Activated CD4-positive, alpha-beta T cell treated with anti-CD3 and anti-CD28 coated beads, Interleukin-2, amount 50 U/mL, for 4 hours (primary cell): ENCODE measurements around the gene FNDC3B.

Experiments
- DNase-seq, 2 experiments: peaks; one replicate each; pipeline ENCODE4 v3.0.0-alpha.2; 2020

Gene FNDC3B

DNA sequence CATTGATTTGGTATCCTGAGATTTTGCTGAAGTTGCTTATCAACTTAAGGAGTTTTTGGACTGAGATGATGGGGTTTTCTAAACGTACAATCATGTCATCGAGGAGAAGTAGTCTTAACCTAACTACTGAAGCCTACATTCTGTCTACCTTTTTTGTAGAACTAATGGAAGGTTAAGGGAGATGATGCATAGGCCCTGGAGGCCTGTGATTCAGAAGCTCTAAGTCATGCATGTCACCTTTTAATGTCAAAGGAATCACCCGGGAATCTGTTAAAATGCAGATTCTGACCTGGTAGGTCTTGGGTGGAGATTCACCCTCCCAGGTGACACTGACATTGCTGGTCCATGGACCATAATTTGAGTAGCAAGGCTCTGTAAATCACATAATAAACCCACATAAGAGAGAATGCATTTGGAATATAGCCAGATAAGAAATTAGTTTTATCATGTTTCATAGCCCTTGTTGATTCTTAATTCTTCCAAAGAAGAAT is 344.0 kb downstream of the FNDC3B start:
- DNase-seq, result no peak

DNA sequence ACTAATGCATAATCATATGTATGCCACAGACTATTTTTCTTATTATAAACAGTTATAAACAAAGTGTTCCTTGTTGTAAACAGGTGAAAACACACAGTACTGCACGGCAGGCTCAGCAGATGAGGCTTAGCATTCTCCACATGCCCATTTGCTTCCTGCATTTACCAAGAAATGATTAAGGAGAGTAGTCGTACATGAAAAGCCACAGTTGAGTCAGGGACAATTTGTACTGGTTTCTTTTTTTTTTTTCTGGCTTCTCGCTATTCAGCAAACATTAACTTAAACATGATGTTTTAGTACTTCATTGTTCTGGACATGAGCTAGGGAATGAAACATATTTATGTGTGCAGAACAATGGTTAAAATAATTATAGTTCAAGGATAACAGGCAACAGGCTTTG is 345.5 kb downstream of the FNDC3B start:
- DNase-seq, result no peak

DNA sequence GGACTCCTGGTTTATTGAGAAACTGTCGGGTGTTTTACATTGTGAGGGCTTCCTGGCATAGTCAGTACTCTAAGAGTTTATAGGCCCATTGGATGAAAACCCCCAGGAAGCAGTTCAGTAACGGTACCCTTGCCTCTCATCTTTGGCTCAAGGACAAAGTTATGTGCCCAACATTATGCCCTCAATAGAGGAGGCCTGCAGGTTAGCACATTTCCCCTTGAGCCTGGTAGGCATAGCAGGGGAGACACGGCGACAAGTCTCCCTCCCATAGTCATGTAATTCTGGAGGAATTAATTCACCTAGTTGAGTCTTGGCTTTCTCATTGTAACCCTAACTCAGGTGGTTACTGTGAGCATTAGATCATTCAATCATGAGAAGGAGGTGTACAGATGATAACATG is 348.4 kb downstream of the FNDC3B start:
- DNase-seq, result no peak

DNA sequence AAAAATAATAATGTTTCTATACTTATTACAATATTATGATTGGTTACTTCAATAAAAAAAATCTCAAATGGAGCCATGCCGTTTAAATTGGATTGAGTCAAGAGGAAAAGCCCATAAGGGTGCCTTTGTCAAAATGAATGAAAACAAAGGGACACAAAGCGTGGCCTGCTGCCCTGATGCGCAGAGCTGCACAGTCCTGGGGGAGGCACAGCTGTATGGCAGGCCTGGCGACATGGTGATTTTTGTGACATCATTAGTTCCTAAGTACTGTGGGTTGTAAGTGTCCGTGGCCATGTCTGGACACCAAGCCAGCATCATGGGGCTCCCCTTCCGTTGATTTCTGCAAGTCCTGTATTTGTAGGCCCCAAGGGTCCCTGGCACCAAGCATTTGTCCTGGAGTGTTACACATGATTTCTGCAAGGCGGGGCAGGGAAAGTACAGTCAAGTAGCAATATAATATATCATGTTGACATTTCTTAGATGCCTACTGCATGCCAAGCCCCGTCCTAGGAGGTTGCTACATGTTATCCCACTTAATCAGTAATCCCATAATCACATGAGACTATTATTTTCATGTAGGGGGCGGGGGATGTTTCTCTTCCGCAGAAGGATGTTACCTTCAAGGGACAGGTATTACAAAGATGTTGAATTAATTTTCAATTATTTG is 349.2 kb downstream of the FNDC3B start:
- DNase-seq, result no peak

DNA sequence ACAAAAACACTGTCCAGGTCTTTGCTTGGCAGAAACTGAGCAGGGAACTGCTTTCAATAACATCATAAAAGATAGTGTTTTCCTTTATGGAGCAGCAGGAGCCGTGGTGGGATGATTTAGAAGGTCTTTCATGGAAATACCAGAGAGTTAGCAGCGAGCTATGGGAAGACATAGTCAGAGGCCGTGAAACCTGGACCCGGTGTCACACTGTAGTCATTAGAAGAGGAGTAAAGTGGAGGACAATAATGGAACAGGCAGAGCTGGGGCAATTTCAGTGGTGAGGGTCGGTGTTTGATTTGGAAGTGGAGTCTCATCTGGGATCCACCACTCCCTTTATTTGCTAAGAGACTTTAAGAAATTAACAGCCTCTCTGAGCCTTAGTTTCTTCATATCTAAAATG is 351.4 kb downstream of the FNDC3B start:
- no peak for DNase-seq

DNA sequence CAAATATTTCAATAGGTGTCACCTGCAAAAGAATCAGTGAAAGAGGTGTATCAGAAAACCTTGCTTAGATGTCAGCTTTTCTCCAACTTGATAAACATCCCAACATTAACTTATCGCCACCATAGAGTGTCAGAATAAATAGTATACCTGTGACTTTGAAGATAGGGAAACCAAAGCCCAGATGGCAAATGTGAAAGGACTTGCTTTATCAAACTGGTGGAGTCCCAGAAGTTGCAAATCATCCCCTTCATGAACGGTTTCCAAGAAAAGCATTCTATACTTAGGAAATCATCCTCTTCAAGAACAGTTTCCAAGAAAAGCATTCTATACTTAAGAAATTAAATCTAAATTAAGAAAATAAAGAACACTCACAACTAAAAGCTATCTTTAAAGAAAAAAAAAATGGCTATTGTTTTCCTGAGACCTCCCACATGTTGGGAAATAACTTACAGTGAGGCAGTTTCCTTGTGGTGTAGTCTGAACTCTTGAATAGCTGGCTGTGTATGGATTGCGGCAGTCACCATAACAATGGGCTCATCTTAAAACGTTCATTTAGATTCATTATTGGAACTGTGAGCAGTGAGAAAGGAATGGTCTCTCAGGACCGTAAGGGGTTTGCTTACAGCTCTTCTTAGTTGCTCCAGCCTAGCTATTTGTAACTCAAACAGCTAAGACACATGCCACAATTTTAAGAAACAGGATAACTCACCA is 352.4 kb downstream of the FNDC3B start:
- DNase-seq, result no peak

DNA sequence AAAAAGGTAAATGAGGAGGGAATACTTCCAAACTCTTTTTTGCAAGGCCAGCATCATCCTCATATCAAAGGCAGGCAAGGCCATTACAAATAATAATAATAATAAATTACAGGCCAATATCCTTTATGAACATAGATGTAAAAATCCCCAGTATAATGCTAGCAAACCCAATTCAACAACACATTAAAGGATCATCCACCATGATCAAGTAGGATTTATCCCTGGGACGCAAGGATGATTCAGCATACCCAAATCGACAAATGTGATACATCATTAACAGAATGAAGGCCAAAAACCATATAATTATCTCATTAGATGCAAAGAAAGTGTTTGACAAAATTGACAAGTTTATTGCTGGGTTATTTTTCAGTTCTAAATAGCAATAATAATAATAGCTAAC is 355.3 kb downstream of the FNDC3B start:
- no peak for DNase-seq

DNA sequence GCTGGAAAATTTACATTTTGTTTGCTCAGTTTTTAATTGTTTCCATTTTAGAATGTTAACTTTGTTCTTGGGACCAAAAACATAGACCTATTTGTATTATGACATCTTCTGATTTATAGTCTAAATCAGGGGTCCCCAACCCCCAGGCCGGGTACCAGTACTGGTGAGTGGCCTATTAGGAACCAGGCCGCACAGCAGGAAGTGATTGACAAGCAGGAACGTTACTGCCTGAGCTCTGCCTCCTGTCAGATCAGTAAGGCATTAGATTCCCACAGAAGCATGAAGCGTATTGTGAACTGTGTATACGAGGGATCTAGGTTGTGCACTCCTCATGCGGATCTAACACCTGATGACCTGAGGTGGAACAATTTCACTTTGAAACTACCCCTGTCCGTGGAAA is 357.0 kb downstream of the FNDC3B start:
- no peak for DNase-seq

DNA sequence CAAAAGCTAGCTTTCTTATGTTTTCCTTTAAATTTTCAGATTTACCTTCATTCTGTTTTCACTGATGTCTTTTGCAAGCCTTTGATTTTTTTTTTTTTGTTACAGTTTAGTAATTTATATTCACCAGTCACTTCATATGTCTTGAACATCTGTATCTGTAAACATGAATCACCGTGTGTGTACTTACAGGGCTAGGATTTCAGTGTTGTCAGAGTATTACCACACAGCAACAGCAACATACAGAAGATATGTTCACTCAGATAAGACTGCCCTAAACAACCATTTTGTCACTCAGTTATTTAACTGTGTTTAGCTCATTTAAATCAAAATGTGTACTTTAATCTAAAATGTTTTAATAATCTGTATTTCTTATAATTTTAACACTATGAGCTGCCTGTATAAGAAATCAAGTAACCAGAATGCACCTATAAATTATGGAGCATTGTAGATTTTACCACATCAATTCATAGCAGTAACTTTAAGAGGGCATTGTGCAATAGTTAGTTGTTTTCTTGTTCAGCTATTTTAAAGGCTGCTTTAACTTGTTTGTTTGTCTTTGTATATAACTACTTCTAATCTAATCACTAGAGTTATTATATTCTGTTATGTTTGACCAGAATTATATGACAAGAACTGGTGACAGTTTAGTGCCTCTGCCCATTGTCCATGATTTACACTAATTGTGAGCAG is 358.5 kb downstream of the FNDC3B start:
- no peak for DNase-seq

DNA sequence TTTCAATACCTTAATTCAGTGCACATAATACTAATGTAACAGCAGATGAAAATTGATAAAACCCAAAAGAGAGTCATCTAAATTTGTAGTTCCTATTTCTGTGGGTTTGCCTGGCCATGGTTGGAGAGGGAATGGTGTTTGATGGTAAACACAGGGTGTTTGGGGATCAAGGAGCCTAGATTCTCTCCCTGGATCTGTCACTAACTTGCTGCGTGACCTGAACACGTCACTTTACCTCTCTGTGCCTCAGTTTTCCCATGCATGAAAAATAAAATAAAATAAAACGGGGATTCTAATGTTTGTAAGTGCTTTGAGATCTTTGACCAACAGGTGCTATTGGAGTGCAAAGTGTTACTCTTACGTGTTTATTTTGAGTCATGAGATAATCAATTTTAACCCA is 359.1 kb downstream of the FNDC3B start:
- DNase-seq, result no peak

DNA sequence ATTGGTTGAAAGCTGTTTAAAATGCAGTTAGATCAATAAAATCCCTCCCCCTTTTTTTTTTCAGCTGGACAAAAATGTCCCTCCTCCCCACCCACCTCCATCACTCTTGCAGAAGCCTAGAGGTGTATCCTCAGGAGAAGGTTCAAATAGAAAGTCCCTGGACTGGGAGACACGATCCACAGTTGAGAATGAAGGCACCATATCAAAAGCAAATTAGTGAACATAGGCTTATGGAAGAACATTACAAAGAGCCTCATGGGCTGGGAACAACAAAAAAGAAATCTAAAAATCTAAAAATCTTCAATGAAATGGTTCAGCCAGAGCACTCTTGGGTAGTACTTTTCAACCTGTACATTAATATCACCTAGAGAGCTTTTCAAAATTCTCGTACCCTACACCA is 362.7 kb downstream of the FNDC3B start:
- no peak for DNase-seq

DNA sequence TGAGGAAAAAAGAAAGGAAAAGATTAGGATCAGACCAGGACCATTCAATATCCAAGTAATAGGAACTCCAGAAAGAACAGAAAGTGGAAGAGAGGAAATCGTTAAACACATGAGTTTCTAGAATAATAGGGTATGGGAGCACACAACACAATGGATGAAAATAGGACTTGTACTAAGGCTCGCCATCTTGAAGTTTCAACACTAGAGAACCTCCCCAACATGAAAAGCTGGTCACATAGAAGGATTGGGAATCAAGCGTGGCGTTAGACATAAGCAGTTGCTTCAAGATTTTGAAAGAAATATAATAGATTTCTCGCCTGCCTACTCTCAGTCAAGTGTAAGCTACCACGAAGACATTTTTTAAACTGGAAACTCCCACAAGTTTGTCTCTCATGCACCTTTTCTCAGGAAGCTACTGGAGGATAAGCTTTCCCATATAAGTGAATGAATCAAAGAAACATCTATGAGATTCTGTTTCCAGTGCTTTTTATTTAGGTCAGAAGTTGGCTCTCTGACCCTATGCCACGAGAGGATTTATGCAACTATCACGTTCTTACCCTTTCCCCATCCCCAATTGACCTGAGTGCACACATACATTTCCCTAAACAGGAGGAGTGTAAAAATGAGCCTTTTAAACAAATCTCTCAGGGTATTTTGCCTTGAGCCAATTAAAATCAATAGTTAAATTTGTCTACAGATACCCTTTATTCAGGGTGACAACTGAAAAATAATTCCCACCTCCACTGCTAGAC is 363.7 kb downstream of the FNDC3B start:
- no peak for DNase-seq

DNA sequence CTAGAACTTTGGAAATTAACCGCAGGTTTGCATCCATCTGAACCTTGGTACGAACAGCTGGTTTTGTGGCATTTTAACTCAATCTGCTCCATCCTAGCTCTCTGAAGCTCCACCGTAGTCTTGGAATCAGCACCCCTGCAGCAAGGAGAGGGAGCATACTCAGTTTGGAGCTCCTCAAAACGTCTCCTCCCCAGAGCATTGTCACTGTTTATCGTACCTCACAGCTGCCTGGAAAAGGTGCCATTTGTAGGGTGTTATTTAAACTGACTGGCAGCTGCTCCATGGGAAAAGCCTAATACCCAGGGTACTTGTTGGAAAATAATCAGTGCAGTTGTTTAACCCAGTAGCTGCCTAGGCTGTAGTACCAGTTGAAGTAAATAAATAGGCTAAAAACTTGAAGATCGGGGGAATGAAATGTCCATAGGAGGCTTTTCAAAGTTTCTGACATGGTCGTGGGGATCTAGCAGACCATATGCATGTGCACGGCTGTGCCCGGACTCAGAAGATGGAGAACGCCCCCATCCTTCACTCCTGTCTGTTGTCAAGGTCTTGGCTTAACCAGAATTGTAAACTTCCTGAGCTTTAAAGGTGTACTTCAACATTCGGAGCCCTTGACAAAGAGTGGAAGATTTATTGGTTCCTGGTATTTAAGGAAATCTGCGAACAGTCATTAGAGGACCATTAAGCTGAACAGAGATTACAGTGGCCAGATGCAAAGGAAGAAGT is 365.0 kb downstream of the FNDC3B start:
- DNase-seq, result no peak

DNA sequence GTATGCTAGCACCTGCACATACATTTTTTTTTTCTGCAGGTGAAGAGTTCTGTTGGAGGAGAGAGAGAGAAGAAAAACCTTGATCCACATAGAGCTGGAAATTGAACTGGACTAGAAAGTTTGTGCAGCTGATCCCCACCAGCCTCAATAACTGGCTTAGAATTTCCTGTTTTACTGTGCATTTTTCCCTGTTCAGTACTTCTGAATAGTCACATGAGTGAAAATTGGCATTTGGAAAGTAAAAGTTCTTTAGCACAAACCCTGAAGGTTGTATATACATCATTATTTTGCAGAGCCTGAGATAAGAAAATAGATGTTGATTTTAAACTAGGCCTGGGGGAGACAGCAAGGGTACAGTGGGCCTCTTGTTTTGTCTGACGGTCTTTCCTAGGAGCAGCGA is 366.5 kb downstream of the FNDC3B start:
- no peak for DNase-seq

DNA sequence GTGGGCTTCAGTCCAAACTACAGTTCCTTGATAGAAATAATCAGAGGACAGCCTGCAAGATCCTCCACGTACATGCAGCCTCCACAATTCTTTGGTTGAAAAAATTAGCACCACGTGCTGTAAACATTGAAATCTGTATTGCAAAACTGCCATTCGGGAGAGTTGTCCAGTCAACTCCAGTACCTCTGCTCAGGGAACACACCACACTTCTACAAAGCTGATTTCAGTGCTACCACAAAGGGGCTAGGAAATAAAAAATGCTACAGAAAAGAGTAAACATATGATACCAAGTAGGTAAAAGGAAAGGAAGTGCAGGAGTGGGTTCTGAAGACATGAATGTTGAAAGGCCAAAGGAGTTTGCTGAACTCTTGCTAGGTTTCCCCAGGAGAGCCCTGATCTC is 368.5 kb downstream of the FNDC3B start:
- DNase-seq, result no peak

DNA sequence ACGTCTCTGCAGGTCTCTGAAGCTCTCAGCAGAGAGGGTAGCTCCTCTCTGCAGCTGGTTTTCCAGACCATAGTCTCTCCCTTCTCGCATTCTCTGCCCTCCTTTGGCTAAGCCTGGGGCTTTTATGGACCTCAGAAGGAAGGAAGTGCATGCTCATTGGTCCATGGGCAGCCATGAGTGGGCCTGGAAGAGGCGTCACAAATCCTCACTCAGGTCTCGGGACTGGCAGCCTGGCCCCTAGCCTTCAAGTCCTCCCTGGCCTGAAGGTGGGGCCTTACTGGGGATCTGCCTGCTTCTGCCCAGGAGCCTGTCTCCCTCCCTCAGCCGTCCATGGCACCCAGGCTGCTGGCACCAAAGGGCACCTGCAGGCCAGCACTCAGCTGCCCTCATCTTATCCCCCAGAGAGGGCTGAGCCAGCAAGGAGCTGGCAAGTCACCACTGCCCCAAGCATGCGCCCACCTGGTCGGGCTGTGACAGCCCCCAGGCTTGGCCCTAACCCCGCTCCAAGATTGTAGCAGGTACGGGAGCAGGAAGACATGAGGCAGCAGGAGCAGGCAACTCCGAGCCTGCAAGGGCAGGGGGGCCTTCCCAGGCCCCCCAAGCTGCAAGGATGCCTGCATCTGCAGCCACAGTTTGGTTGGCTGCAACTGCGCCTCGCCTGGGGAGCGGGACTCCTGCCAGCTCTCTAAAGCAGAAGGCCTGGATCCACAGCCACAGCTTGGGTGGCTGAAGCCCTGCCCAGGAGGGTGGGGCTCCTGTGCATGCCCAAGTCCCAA is 371.5 kb downstream of the FNDC3B start:
- no peak for DNase-seq

DNA sequence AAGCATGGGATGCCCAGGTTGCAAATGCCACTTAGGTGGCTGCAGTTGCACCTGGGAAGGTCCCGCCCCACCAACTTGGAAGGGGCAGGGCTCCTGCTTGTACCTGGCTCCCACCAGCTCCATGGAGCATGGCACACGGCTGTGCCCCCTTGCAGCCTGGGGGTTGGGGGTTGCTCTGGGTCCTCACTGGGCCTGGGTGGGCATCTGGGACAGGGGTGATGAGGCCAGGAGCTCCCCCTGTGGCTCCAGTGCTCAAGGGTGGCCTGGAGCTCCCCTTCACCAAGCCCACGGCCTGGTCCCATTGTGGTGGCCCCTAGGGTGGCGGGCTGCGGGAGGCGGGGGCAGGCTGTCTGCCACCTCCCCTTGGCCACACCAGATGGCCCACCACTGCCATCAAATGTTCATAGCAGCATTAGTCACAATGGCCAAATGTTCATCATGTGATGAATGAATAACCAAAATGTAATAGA is 372.1 kb downstream of the FNDC3B start:
- DNase-seq, result no peak

DNA sequence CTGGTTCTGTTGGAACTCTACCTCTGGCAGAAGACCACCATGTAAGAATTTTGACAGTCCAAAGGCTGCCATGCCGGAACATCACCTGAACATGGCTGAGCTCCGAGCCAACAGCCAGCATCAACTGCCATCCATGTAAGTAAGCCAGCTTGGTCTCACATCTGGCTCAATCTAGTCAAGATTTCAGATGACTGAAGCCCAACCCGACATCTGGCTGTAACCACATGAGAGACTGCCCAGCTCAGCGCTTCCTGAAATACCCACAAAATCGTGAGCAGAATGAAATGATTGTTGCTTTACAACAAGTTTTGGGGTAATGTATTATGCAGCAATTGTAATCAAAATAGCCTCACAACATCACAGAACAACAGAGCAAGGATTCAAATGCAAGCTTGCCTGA is 375.9 kb downstream of the FNDC3B start:
- DNase-seq, result no peak

DNA sequence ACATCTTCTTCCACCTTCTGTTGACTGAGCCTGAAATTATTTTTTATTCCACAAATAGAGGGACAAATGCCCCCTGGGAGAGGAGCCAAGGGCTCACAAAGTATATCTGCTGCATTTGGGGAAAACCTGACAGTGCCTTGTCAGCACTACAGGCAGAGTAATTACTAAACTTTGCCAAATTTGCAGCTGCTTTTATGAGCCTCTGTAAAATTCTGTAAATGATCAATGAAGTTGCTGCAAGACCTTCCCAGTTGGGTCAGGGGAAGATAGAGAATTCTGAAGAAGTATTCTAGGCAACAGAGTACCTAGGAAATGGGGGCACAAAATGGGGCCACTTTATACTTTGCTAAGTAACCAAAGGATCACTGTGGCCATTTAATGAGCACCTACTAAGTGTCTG is 398.3 kb downstream of the FNDC3B start:
- no peak for DNase-seq

DNA sequence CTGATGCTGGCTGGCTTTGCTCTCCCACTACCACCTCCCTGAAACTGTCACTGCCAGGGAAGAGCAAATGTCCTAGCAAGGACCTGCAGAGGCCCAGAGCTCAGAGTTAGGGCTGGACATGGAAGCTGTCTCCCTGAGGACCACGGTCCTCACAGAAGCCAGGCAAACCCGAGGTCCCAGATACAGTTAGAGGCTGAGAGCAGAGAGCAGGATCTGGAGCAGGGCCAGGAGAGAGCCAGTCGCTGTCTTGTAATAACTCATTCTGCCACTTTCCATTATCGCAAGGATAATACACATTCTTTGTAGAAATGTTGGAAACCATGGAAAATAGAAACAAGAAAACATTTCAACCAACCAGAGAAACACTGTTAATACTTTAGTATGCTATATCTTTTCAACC is 398.8 kb downstream of the FNDC3B start:
- no peak for DNase-seq

DNA sequence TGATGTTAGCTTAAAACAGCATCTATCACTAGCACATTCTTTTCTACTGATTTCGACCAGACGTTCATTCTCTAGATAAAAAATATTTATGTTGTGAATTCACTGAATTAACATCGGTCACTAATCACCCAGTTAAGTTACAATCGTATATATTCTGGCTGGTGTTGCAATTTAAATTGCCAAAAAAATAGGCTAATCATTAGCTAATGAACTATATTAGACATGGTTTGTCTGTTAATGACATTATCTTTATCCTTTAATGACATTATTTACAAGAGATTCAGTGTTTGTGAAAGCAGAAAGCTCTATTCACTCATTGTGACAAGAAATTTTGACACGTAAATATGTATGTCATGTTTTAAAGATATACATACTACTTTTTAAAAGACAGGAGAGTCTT is 402.2 kb downstream of the FNDC3B start:
- DNase-seq, result no peak

DNA sequence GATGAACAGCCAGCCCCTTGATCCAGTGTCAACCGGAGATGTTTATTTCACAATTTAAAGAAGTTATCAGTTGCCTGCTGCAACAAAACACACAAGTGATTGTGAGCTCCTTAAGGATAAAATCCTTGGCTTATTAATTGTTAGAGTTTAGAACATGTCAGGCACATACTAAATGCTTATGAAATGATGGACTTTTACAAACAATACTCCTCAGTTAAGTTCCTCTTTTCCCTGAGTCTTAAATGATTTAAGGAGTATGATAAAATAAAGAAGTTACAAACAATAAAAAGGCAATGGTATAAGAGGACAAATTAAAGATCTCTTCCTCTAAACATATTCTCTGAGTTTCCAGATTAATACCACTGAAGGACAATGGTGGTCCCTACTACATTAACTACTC is 403.2 kb downstream of the FNDC3B start:
- no peak for DNase-seq
